ENCODE results near the gene CLASP2.
"Not testable (repeated sequence)": the region's sequence is repeated elsewhere in the genome, so short reads cannot be mapped to it uniquely, and the experiment has no call there.

CLASP2 gene

GRCh38 chr3:33717866-33718594 is at the start of gene CLASP2:
Gene CLASP2 (minus strand): TSS chr3:33718254. CDS start chr3:33718002, 252 bp downstream.
- DNase-seq, result peak; percentile 86

DNA sequence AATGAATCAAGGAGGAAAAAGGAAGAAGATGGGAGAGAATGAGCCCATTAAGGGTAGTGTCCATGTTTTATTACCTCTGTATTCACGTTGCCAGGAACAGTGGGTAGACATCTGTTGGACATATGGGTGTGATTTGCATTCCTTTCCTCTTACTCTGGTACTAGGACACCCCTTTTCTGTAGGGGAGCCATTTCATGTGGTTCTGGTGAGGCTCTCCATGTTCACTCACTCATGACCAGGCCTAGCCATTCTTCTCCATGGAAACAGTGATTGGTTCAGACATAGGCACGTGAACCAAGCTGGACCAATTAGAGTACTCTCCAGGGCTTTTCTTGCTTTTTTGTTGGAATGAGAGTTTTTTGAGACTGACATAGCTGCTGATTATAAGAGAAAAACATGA is 40.8 kb upstream of the CLASP2 start:
- DNase-seq, result no peak

GRCh38 chr3:33758281-33758680 is 40.2 kb upstream of the CLASP2 start:
- DNase-seq, result no peak

DNA sequence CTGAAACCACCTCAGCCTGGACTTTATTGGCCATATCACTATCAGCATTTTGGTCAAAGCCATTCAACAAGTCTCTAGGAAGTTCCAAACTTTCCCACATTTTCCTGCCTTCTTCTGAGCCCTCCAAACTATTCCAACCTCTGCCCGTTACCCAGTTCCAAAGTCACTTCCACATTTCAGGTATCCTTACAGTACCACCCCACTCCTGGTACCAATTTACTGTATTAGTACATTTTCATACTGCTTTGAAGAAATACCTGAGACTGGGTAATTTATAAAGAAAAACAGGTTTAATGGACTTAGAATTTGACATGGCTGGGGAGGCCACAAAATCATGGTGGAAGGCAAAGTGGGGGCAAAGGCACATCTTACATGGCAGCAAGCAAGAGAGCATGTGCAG is 36.3 kb upstream of the CLASP2 start:
- not testable (repeated sequence) for DNase-seq

- no peak for DNase-seq
Measured at GRCh38 chr3:33751336-33751735, 33.3 kb upstream of the CLASP2 start.

- no peak for DNase-seq
Measured at GRCh38 chr3:33750211-33750548, 32.1 kb upstream of the CLASP2 start.

- DNase-seq, result no peak
Measured at GRCh38 chr3:33749546-33750210, 31.6 kb upstream of the CLASP2 start.

- DNase-seq, result no peak
Measured at GRCh38 chr3:33746416-33747116, 28.5 kb upstream of the CLASP2 start.

GRCh38 chr3:33737146-33737545 is 19.1 kb upstream of the CLASP2 start:
- no peak for DNase-seq

- DNase-seq, result peak; percentile 4
Measured at GRCh38 chr3:33732394-33732793, 14.3 kb upstream of the CLASP2 start.

DNA sequence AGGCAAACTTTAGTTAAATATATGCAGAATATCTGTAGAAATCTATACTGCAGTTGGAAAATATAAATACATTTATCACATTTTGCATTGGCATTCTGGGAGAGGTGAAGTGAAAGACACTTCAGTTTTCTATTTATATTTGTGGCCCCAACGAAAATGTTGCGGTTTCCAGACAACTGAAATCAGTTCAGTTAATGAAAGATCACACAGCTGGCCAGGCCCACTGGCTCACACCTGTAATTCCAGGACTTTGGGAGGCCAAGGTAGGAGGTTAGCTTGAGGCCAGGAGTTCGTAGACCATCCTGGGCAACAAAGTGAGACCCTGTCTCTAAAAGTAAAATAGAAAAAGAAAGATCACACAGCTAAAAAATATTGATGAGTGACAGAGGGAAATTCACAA is 11.9 kb upstream of the CLASP2 start:
- no peak for DNase-seq

DNA sequence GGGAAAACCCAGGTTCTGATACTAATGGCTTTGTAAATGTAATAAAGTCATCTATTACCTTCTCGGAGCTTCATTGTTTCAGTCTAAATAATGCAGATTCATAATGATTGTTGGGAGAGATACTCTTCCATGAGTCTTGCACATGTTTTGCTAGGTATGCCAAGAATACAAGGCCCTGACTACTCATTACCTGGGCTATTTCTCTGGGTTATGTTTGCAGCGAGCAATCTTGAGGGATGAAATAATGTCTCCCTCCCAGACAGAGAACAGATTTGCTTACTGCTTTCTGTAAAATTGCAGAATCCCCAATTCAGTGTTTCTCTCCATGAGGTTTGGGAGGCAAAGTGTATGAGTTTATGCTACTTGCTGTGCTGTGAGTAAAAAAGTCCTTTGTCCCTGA is 6.2 kb upstream of the CLASP2 start:
- no peak for DNase-seq

GRCh38 chr3:33722626-33723370 is 4.7 kb upstream of the CLASP2 start:
- DNase-seq, result no peak

GRCh38 chr3:33722191-33722590 is 4.1 kb upstream of the CLASP2 start:
- no peak for DNase-seq

GRCh38 chr3:33718595-33718907 is 497 bp upstream of the CLASP2 start:
- no peak for DNase-seq

- no peak for DNase-seq
Measured at GRCh38 chr3:33717616-33717865, 513 bp downstream of the CLASP2 start.

GRCh38 chr3:33716227-33716626 is 1.8 kb downstream of the CLASP2 start:
- DNase-seq, result no peak

DNA sequence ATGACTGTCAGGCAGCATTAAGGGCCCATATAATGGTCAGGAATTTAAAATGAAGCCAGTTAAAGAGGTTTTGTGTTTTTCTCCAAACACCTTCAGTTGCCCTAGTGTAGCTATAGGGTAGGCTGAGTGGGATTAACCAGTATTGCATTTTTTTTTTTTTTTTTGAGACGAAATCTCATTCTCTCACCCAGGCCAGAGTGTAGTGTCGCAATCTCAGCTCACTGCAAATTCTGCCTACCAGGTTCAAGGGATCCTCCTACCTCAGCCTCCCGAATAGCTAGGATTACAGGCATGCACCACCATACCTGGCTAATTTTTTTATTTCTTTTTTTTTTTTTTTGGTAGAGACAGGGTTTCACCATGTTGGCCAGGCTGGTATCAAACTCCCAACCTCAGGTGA is 7.0 kb downstream of the CLASP2 start:
- no peak for DNase-seq

DNA sequence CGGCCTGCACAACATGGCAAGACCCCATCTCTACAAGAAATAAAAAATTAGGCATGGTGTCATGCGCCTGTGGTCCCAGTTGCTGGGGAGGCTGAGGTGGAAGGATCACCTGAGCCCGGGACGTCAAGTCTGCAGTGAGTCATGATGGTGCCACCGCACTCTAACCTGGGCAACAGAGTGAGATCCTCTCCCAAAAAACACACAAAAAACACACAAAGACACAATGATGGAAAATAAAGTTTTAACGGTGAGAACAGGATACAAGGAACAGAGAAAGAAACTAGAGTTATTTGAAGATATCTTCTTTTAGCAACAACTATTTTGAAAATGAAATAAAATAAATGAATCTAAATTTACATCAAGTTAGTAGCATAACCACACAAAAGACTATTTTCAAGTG is 12.0 kb downstream of the CLASP2 start:
- no peak for DNase-seq

DNA sequence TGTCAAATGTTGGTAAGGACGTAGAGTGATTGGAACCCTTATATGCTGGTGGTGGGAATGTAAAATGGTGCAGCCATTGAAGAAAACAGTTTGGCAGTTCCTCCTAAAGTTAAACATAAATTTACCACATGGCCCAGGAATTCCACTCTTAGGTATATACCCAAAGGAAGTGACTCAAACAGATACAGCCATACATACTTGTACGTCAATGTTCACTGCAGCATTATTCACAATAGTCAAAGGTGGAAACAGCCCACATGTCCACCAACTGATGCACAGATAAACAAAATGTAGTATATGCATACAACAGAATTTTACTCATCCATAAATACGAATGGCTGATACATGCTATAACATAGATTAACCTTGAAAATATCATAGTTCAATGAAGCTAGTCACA is 13.2 kb downstream of the CLASP2 start:
- DNase-seq, result no peak

GRCh38 chr3:33699275-33699674 is 18.8 kb downstream of the CLASP2 start:
- no peak for DNase-seq

GRCh38 chr3:33694944-33695343 is 23.1 kb downstream of the CLASP2 start:
- no peak for DNase-seq

- DNase-seq, result no peak
Measured at GRCh38 chr3:33690341-33690740, 27.7 kb downstream of the CLASP2 start.

GRCh38 chr3:33687406-33688010 is 30.5 kb downstream of the CLASP2 start:
- DNase-seq, result no peak

Data from NCI-H69 (cell line).